Endothelial cell (in vitro differentiated cells): ENCODE results near the gene IMP4. TPM values are rescaled to one million over a fixed set of nuclear protein-coding genes. Genes with fewer than 3 reads are reported as not detected.

ENCODE experiments used
- DNase-seq: peaks from one replicate; pipeline ENCODE4 v3.0.0; 2021; ENCODE audit warnings: low spot score
- H3K27ac Mint-ChIP-seq: one replicate; pipeline ENCODE4 v1.8.0; 2021; ENCODE audit warnings: mixed read lengths, inconsistent platforms; ENCODE audit not compliant: unreplicated experiment
- H3K27me3 Mint-ChIP-seq: one replicate; pipeline ENCODE4 v1.8.0; 2021; ENCODE audit warnings: mild to moderate bottlenecking, moderate library complexity, mixed read lengths, inconsistent platforms; ENCODE audit not compliant: unreplicated experiment
- H3K36me3 Mint-ChIP-seq: one replicate; pipeline ENCODE4 v1.8.0; 2021; ENCODE audit warnings: mild to moderate bottlenecking, low read depth, mixed read lengths, inconsistent platforms; ENCODE audit not compliant: unreplicated experiment
- H3K4me1 Mint-ChIP-seq: one replicate; pipeline ENCODE4 v1.8.0; 2021; ENCODE audit warnings: mild to moderate bottlenecking, mixed read lengths, inconsistent platforms; ENCODE audit not compliant: unreplicated experiment
- H3K4me3 Mint-ChIP-seq: one replicate; pipeline ENCODE4 v1.8.0; 2021; ENCODE audit warnings: mild to moderate bottlenecking, mixed read lengths, inconsistent platforms; ENCODE audit not compliant: unreplicated experiment
- H3K9me3 Mint-ChIP-seq: one replicate; pipeline ENCODE4 v1.8.0; 2021; ENCODE audit warnings: mixed read lengths, inconsistent platforms; ENCODE audit not compliant: unreplicated experiment
- CTCF ChIP-seq: fragments of 200-600 bp; sonication (generic); IDR thresholded peaks from one replicate; pipeline ENCODE4 v1.5.0; 2021; ENCODE audit warnings: antibody characterized with exemption; ENCODE audit not compliant: unreplicated experiment
- total RNA-seq: library from RNA; stranded (reverse); fragmentation: NEBNext Ultra II Directional; extraction: Animal tissue kit (Norgen Biotek cat#: 25700); gene quantifications from one replicate; pipeline ENCODE4 v1.2.1, GENCODE V29; 2021; ENCODE audit not compliant: unreplicated experiment

IMP4 gene
- total RNA-seq, 1 donor from 2014 or later = 32.8 TPM

- Mint-ChIP-seq H3K36me3 (peaks cover 17% of the 10 kb centered on the region), H3K27ac (no peak overlapping the region), H3K27me3 (peaks cover 9% of the 10 kb centered on the region), H3K9me3 (no peaks in the 10 kb centered on the region), H3K4me3 (no peak overlapping the region), H3K4me1 (peaks cover 19% of the 10 kb centered on the region)
- no peak for TF ChIP-seq CTCF
- no peak for DNase-seq
These were observed 34.0 kb downstream of the IMP4 start for GRCh38 chr2:130376433-130377293.

- TF ChIP-seq CTCF = no peak
- H3K4me1 Mint-ChIP-seq = peaks cover 16% of the 10 kb centered on the region
- peak overlapping the region; percentile 35 for H3K4me3 Mint-ChIP-seq
- DNase-seq = no peak
- no peaks in the 10 kb centered on the region for H3K9me3 Mint-ChIP-seq
- no peak overlapping the region for H3K27ac Mint-ChIP-seq
- H3K36me3 Mint-ChIP-seq = peaks cover 17% of the 10 kb centered on the region
- H3K27me3 Mint-ChIP-seq = peaks cover 9% of the 10 kb centered on the region
These were observed 34.8 kb downstream of the IMP4 start for GRCh38 chr2:130377491-130377890.

- Mint-ChIP-seq H3K4me1 (peaks cover 13% of the 10 kb centered on the region), H3K4me3 (no peak overlapping the region), H3K9me3 (no peaks in the 10 kb centered on the region), H3K27ac (no peak overlapping the region), H3K27me3 (peaks cover 8% of the 10 kb centered on the region), H3K36me3 (peaks cover 17% of the 10 kb centered on the region)
- TF ChIP-seq CTCF = no peak
- DNase-seq = no peak
These were observed 35.7 kb downstream of the IMP4 start for GRCh38 chr2:130378206-130378897.

- no peak for TF ChIP-seq CTCF
- Mint-ChIP-seq H3K4me1 (peaks cover 10% of the 10 kb centered on the region), H3K27me3 (peaks cover 8% of the 10 kb centered on the region), H3K36me3 (peaks cover 17% of the 10 kb centered on the region), H3K27ac (no peak overlapping the region), H3K4me3 (no peak overlapping the region), H3K9me3 (no peaks in the 10 kb centered on the region)
- DNase-seq = no peak
These were observed 36.2 kb downstream of the IMP4 start for GRCh38 chr2:130378898-130379214.
